SK-N-SH (cell line): Measurements from ENCODE around the gene SYCE1L. TPM values are rescaled to one million over a fixed set of nuclear protein-coding genes. Genes with fewer than 3 reads are reported as not detected.

Source experiments
- CTCF ChIA-PET: fragments of 300-600, 350-600 bp; formaldehyde crosslinking; extraction: SDS; loops from one replicate; lab custom pipeline; 2021; lab: Yijun Ruan, JAX
- POLR2A ChIA-PET: fragments of 350-600 bp; sonication (Branson Sonifier 250); formaldehyde crosslinking; extraction: SDS; loops from one replicate; lab custom pipeline; 2020; ENCODE audit warnings: antibody characterized with exemption, inconsistent platforms; lab: Yijun Ruan, JAX
- DNase-seq: peaks from one replicate; pipeline ENCODE4 v3.0.0; 2012
- H2AFZ ChIP-seq: fragments of 200-600 bp; sonication (generic); 2 replicates; pipeline ENCODE4 v1.8.1; 2016; ENCODE audit warnings: antibody characterized with exemption, mild to moderate bottlenecking, low read depth
- H3F3A ChIP-seq: fragments of 200-600 bp; sonication (generic); replicated peaks from 2 replicates; pipeline ENCODE3; 2016; ENCODE audit warnings: antibody characterized with exemption, mild to moderate bottlenecking; ENCODE audit not compliant: insufficient read depth
- H3K27ac ChIP-seq, 2 experiments: fragments of 200-500 bp in 1 of 2; fragments of 200-600 bp in 1 of 2; sonication (Bioruptor generic) in 1 of 2; sonication (generic), shearing (Covaris generic) in 1 of 2; 2 replicates each; pipeline versions ENCODE4 v1.5.1 to v1.6.1; 2014 to 2016; ENCODE audit warnings: low read depth in 2 of 2, inconsistent platforms in 1 of 2, low read length in 1 of 2, mild to moderate bottlenecking in 1 of 2, mixed read lengths in 1 of 2
- H3K27me3 ChIP-seq: fragments of 200-600 bp; sonication (generic), shearing (Covaris generic); 2 replicates; pipeline ENCODE4 v1.6.1; 2016; ENCODE audit warnings: mixed run types; ENCODE audit not compliant: insufficient read depth
- H3K36me3 ChIP-seq, 2 experiments: fragments of 200-500 bp in 1 of 2; fragments of 200-600 bp in 1 of 2; sonication (Bioruptor generic) in 1 of 2; sonication (generic) in 1 of 2; replicated peaks in 1 of 2; 2 replicates each; pipeline versions ENCODE3 to v1.5.1; 2014 to 2016; ENCODE audit warnings: low read length in 1 of 2, mild to moderate bottlenecking in 1 of 2; ENCODE audit not compliant: insufficient read depth in 2 of 2, control insufficient read depth in 1 of 2
- H3K4me1 ChIP-seq, 2 experiments: fragments of 200-500 bp in 1 of 2; fragments of 200-600 bp in 1 of 2; sonication (Bioruptor generic) in 1 of 2; sonication (generic), shearing (Covaris generic) in 1 of 2; 2 replicates each; pipeline versions ENCODE4 v1.5.1 to v1.6.1; 2014 to 2016; ENCODE audit warnings: low read depth in 1 of 2, low read length in 1 of 2, mixed run types in 1 of 2; ENCODE audit not compliant: insufficient read depth in 2 of 2, control insufficient read depth in 1 of 2
- H3K4me2 ChIP-seq: fragments of 200-600 bp; sonication (generic), shearing (Covaris generic); 2 replicates; pipeline ENCODE4 v1.6.1; 2017; ENCODE audit warnings: mixed run types
- H3K4me3 ChIP-seq, 2 experiments: fragments of 200-500 bp in 1 of 2; fragments of 200-600 bp in 1 of 2; sonication (Bioruptor generic) in 1 of 2; sonication (generic), shearing (Covaris generic) in 1 of 2; 2 replicates each; pipeline versions ENCODE4 v1.5.1 to v1.8.1; 2014 to 2016; ENCODE audit warnings: low read depth in 2 of 2, inconsistent platforms in 1 of 2, low read length in 1 of 2, mild to moderate bottlenecking in 1 of 2, mixed read lengths in 1 of 2, moderate library complexity in 1 of 2
- H3K79me2 ChIP-seq: fragments of 200-600 bp; sonication (generic); 2 replicates; pipeline ENCODE4 v1.8.1; 2017; ENCODE audit warnings: mild to moderate bottlenecking; ENCODE audit not compliant: insufficient read depth
- H3K9ac ChIP-seq: fragments of 200-600 bp; sonication (generic); 2 replicates; pipeline ENCODE4 v1.6.1; 2017; ENCODE audit warnings: mixed run types
- H3K9me2 ChIP-seq: fragments of 200-600 bp; sonication (generic); 2 replicates; pipeline ENCODE4 v1.6.1; 2017; ENCODE audit warnings: mixed run types
- H3K9me3 ChIP-seq: fragments of 200-600 bp; sonication (generic); 2 replicates; pipeline ENCODE4 v1.6.1; 2017; ENCODE audit warnings: mixed run types, mild to moderate bottlenecking, moderate library complexity
- H4K20me1 ChIP-seq: fragments of 200-600 bp; sonication (generic); 2 replicates; pipeline ENCODE4 v1.6.1; 2017; ENCODE audit warnings: mild to moderate bottlenecking, mixed run types; ENCODE audit not compliant: insufficient read depth
- ELF1 ChIP-seq: IDR thresholded peaks from 2 replicates; pipeline ENCODE4 v1.4.0; 2012
- EP300 ChIP-seq, 2 experiments: IDR thresholded peaks; 2 replicates each; pipeline versions ENCODE4 v1.4.0 to v1.6.1; 2012; ENCODE audit warnings: borderline replicate concordance in 1 of 2, low read depth in 1 of 2, low read length in 1 of 2
- EZH2phosphoT487 ChIP-seq: fragments of 200-600 bp; sonication (generic); IDR thresholded peaks from 2 replicates; pipeline ENCODE4 v1.6.1; 2017; ENCODE audit warnings: low read depth, mixed run types, mild to moderate bottlenecking, antibody characterized with exemption, moderate library complexity, borderline replicate concordance
- FOSL2 ChIP-seq: IDR thresholded peaks from 2 replicates; pipeline ENCODE4 v1.4.0; 2012; ENCODE audit warnings: low read depth, mild to moderate bottlenecking, moderate library complexity, borderline replicate concordance
- FOXJ3 ChIP-seq: sonication (generic); formaldehyde crosslinking; IDR thresholded peaks from 2 replicates; pipeline ENCODE4 v1.5.1; 2020; ENCODE audit warnings: mild to moderate bottlenecking, missing genetic modification reagents
- GABPA ChIP-seq: IDR thresholded peaks from 2 replicates; pipeline ENCODE4 v1.4.0; 2012; ENCODE audit warnings: low read depth, mild to moderate bottlenecking
- MEF2A ChIP-seq: IDR thresholded peaks from 2 replicates; pipeline ENCODE4 v1.4.0; 2012; ENCODE audit warnings: low read depth, borderline replicate concordance
- NRF1 ChIP-seq: IDR thresholded peaks from 2 replicates; pipeline ENCODE4 v1.6.1; 2012; ENCODE audit warnings: low read depth, mild to moderate bottlenecking, low read length
- POLR2AphosphoS5 ChIP-seq: IDR thresholded peaks from 2 replicates; pipeline ENCODE4 v1.6.1; 2012; ENCODE audit warnings: low read depth, low read length
- RAD21 ChIP-seq: IDR thresholded peaks from 2 replicates; pipeline ENCODE4 v1.6.1; 2012; ENCODE audit warnings: mild to moderate bottlenecking, low read length
- RFX5 ChIP-seq: IDR thresholded peaks from 2 replicates; pipeline ENCODE4 v1.6.1; 2012; ENCODE audit warnings: mild to moderate bottlenecking, improper control_type of control experiment, low read length
- SMC3 ChIP-seq: IDR thresholded peaks from 2 replicates; pipeline ENCODE4 v1.6.1; 2012; ENCODE audit warnings: low read depth, low read length, improper control_type of control experiment
- TAF1 ChIP-seq: IDR thresholded peaks from 2 replicates; pipeline ENCODE4 v1.6.1; 2012; ENCODE audit warnings: low read depth, mild to moderate bottlenecking, low read length, moderate library complexity, borderline replicate concordance
- TCF12 ChIP-seq: IDR thresholded peaks from 2 replicates; pipeline ENCODE4 v1.4.0; 2012
- TEAD4 ChIP-seq: IDR thresholded peaks from 2 replicates; pipeline ENCODE4 v1.4.0; 2012; ENCODE audit warnings: mild to moderate bottlenecking, borderline replicate concordance; ENCODE audit not compliant: insufficient read depth
- YY1 ChIP-seq: IDR thresholded peaks from 2 replicates; pipeline ENCODE4 v1.4.0; 2012; ENCODE audit warnings: low read depth, mild to moderate bottlenecking
- WGBS: methylation state at CpG from one replicate; pipeline ENCODE4 v1.1.6; 2017; ENCODE audit warnings: low lambda C conversion rate; 5-methylcytosine and 5-hydroxymethylcytosine counted together
- polyA plus RNA-seq, 3 experiments: library from polyadenylated mRNA; depleted of rRNA; stranded (reverse); fragments of >200 nt; gene quantifications; 2 replicates each; pipeline ENCODE4 v1.2.3, GENCODE V29; 2012
- TF ChIP-seq, protein P1 (sequence below): fragments of 200-600 bp; sonication (generic); IDR thresholded peaks from 2 replicates; pipeline ENCODE4 v1.6.1; 2017; ENCODE audit warnings: antibody characterized with exemption, mild to moderate bottlenecking, moderate library complexity
- TF ChIP-seq, protein P2 (sequence below): fragments of 150-350 bp; IDR thresholded peaks from 2 replicates; pipeline ENCODE4 v1.6.1; 2016; ENCODE audit warnings: mild to moderate bottlenecking, low read depth, low read length
- TF ChIP-seq, protein P3 (sequence below): IDR thresholded peaks from 2 replicates; pipeline ENCODE4 v1.4.0; 2012; ENCODE audit warnings: low read depth, borderline replicate concordance

The SYCE1L gene
- polyA plus RNA-seq, 1 of the 3 experiments (the other 2 are of a cell fraction) = 3.5 TPM

DNA sequence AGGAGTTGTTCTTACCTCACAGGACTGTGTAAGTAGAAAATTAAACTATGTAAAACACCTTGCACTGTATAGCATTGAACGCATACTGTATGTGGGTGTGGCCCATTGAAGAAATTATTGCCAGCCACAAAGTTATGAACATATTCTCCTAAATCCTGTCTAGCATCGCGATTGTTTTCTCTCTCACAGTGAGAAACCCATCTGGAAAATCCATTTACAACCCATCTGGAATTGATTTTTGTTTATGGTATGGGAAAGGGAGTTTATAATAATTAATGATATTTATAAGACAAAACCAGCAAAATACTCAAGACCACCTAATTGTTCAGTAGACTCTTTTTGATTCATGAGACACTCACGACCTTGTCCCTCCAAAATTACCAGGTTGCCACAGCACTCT, 30.3 kb upstream of the SYCE1L start:
- Histone ChIP-seq H3K27ac (no peak overlapping the region), H3K27me3 (no peaks in the 10 kb centered on the region), H3K79me2 (no peaks in the 10 kb centered on the region), H2AFZ (no peak overlapping the region), H3K4me2 (no peak overlapping the region), H4K20me1 (no peaks in the 10 kb centered on the region), H3F3A (no peaks in the 10 kb centered on the region), H3K9me2 (no peaks in the 10 kb centered on the region), H3K4me1 (no peaks in the 10 kb centered on the region), H3K9me3 (no peaks in the 10 kb centered on the region), H3K4me3 (no peak overlapping the region), H3K36me3 (no peaks in the 10 kb centered on the region), H3K9ac (no peak overlapping the region)
- no peak for DNase-seq
- POLR2A ChIA-PET = no interaction called here
- CTCF ChIA-PET = interaction anchor here (0.6 to 5.0 kb wide), 20 partner anchors 10 to 1386 kb away, joined by 3 to 84 read pairs (median 4); partner anchors contain the start of gene CNTNAP4
- TF ChIP-seq SMC3 (no peak), ELF1 (no peak), MEF2A (no peak), NRF1 (no peak), RFX5 (no peak), FOXJ3 (no peak), EZH2phosphoT487 (no peak)
- WGBS = 62% methylated on average over 4 of the region's 4 CpGs

DNA sequence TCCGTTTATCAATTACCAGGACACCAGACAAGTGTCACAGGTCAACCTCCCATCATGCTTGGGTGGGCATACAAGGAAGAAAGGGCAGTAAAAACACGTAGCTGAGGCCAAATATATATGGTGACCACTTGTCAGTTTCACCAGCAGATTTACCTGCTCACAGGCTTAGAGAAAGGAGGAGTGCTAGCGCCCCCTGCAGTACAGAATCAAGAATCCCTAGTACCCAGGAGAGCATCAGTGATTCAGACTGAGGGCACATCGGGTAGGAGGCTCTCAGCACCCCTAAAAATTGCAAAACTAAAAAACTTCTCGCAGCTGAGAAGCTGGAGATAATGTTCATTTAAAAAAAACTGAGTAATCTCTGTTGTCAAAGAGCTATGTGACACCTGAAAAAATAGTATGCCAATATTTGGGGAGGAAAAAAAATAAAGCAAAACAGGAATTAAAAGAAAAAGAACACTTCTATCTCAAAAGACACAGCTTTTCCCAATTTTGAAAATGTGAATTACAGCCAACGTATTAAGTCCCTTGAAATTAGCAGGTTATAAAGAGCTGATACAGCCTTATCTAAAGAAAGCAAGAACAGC, 29.5 kb upstream of the SYCE1L start:
- TF ChIP-seq EZH2phosphoT487 (no peak), EP300 (IDR thresholded peaks at IDR 0.05; ENCODE audit: borderline replicate concordance in 1 of 2, low read depth in 1 of 2, low read length in 1 of 2) (no peak), TAF1 (no peak), RAD21 (peak; percentile 84), SMC3 (peak; percentile 54), YY1 (no peak), TCF12 (no peak), POLR2AphosphoS5 (no peak), GABPA (no peak), NRF1 (no peak), FOSL2 (no peak), TEAD4 (no peak)
- TF ChIP-seq, protein P1, sequence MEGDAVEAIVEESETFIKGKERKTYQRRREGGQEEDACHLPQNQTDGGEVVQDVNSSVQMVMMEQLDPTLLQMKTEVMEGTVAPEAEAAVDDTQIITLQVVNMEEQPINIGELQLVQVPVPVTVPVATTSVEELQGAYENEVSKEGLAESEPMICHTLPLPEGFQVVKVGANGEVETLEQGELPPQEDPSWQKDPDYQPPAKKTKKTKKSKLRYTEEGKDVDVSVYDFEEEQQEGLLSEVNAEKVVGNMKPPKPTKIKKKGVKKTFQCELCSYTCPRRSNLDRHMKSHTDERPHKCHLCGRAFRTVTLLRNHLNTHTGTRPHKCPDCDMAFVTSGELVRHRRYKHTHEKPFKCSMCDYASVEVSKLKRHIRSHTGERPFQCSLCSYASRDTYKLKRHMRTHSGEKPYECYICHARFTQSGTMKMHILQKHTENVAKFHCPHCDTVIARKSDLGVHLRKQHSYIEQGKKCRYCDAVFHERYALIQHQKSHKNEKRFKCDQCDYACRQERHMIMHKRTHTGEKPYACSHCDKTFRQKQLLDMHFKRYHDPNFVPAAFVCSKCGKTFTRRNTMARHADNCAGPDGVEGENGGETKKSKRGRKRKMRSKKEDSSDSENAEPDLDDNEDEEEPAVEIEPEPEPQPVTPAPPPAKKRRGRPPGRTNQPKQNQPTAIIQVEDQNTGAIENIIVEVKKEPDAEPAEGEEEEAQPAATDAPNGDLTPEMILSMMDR = peak; percentile 75
- TF ChIP-seq, protein P2, sequence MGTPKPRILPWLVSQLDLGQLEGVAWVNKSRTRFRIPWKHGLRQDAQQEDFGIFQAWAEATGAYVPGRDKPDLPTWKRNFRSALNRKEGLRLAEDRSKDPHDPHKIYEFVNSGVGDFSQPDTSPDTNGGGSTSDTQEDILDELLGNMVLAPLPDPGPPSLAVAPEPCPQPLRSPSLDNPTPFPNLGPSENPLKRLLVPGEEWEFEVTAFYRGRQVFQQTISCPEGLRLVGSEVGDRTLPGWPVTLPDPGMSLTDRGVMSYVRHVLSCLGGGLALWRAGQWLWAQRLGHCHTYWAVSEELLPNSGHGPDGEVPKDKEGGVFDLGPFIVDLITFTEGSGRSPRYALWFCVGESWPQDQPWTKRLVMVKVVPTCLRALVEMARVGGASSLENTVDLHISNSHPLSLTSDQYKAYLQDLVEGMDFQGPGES = no peak
- TF ChIP-seq, protein P3, sequence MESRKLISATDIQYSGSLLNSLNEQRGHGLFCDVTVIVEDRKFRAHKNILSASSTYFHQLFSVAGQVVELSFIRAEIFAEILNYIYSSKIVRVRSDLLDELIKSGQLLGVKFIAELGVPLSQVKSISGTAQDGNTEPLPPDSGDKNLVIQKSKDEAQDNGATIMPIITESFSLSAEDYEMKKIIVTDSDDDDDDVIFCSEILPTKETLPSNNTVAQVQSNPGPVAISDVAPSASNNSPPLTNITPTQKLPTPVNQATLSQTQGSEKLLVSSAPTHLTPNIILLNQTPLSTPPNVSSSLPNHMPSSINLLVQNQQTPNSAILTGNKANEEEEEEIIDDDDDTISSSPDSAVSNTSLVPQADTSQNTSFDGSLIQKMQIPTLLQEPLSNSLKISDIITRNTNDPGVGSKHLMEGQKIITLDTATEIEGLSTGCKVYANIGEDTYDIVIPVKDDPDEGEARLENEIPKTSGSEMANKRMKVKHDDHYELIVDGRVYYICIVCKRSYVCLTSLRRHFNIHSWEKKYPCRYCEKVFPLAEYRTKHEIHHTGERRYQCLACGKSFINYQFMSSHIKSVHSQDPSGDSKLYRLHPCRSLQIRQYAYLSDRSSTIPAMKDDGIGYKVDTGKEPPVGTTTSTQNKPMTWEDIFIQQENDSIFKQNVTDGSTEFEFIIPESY = no peak
- POLR2A ChIA-PET = no interaction called here
- 9% methylated on average over 6 of the region's 6 CpGs for WGBS

More for the DNA sequence above, 29.5 kb upstream of the SYCE1L start:
- Histone ChIP-seq H3K9me3 (no peaks in the 10 kb centered on the region), H3K9ac (no peak overlapping the region), H4K20me1 (no peaks in the 10 kb centered on the region), H3K79me2 (no peaks in the 10 kb centered on the region), H2AFZ (no peak overlapping the region), H3K9me2 (no peaks in the 10 kb centered on the region), H3K4me1 (no peaks in the 10 kb centered on the region), H3F3A (no peaks in the 10 kb centered on the region), H3K36me3 (no peaks in the 10 kb centered on the region), H3K4me3 (no peak overlapping the region; a peak in 1 of 4 replicates), H3K4me2 (no peak overlapping the region), H3K27me3 (no peaks in the 10 kb centered on the region), H3K27ac (no peak overlapping the region)
- peak; percentile 45 for DNase-seq
- CTCF ChIA-PET = interaction anchor here (0.6 to 5.0 kb wide), 43 partner anchors 7 to 1719 kb away, joined by 3 to 84 read pairs (median 4); partner anchors contain the start of gene CNTNAP4
